SK-N-SH (cell line): ENCODE results near the gene KRT33B. TPM values are rescaled to one million over a fixed set of nuclear protein-coding genes. Genes with fewer than 3 reads are reported as not detected.

Experiments used
- CTCF ChIA-PET: fragments of 300-600, 350-600 bp; formaldehyde crosslinking; extraction: SDS; loops from one replicate; lab custom pipeline; 2021; lab: Yijun Ruan, JAX
- POLR2A ChIA-PET: fragments of 350-600 bp; sonication (Branson Sonifier 250); formaldehyde crosslinking; extraction: SDS; loops from one replicate; lab custom pipeline; 2020; ENCODE audit warnings: antibody characterized with exemption, inconsistent platforms; lab: Yijun Ruan, JAX
- DNase-seq: peaks from one replicate; pipeline ENCODE4 v3.0.0; 2012
- H2AFZ ChIP-seq: fragments of 200-600 bp; sonication (generic); 2 replicates; pipeline ENCODE4 v1.8.1; 2016; ENCODE audit warnings: antibody characterized with exemption, mild to moderate bottlenecking, low read depth
- H3F3A ChIP-seq: fragments of 200-600 bp; sonication (generic); replicated peaks from 2 replicates; pipeline ENCODE3; 2016; ENCODE audit warnings: antibody characterized with exemption, mild to moderate bottlenecking; ENCODE audit not compliant: insufficient read depth
- H3K27ac ChIP-seq, 2 experiments: fragments of 200-500 bp in 1 of 2; fragments of 200-600 bp in 1 of 2; sonication (Bioruptor generic) in 1 of 2; sonication (generic), shearing (Covaris generic) in 1 of 2; 2 replicates each; pipeline versions ENCODE4 v1.5.1 to v1.6.1; 2014 to 2016; ENCODE audit warnings: low read depth in 2 of 2, inconsistent platforms in 1 of 2, low read length in 1 of 2, mild to moderate bottlenecking in 1 of 2, mixed read lengths in 1 of 2
- H3K27me3 ChIP-seq: fragments of 200-600 bp; sonication (generic), shearing (Covaris generic); 2 replicates; pipeline ENCODE4 v1.6.1; 2016; ENCODE audit warnings: mixed run types; ENCODE audit not compliant: insufficient read depth
- H3K36me3 ChIP-seq, 2 experiments: fragments of 200-500 bp in 1 of 2; fragments of 200-600 bp in 1 of 2; sonication (Bioruptor generic) in 1 of 2; sonication (generic) in 1 of 2; replicated peaks in 1 of 2; 2 replicates each; pipeline versions ENCODE3 to v1.5.1; 2014 to 2016; ENCODE audit warnings: low read length in 1 of 2, mild to moderate bottlenecking in 1 of 2; ENCODE audit not compliant: insufficient read depth in 2 of 2, control insufficient read depth in 1 of 2
- H3K4me1 ChIP-seq, 2 experiments: fragments of 200-500 bp in 1 of 2; fragments of 200-600 bp in 1 of 2; sonication (Bioruptor generic) in 1 of 2; sonication (generic), shearing (Covaris generic) in 1 of 2; 2 replicates each; pipeline versions ENCODE4 v1.5.1 to v1.6.1; 2014 to 2016; ENCODE audit warnings: low read depth in 1 of 2, low read length in 1 of 2, mixed run types in 1 of 2; ENCODE audit not compliant: insufficient read depth in 2 of 2, control insufficient read depth in 1 of 2
- H3K4me2 ChIP-seq: fragments of 200-600 bp; sonication (generic), shearing (Covaris generic); 2 replicates; pipeline ENCODE4 v1.6.1; 2017; ENCODE audit warnings: mixed run types
- H3K4me3 ChIP-seq, 2 experiments: fragments of 200-500 bp in 1 of 2; fragments of 200-600 bp in 1 of 2; sonication (Bioruptor generic) in 1 of 2; sonication (generic), shearing (Covaris generic) in 1 of 2; 2 replicates each; pipeline versions ENCODE4 v1.5.1 to v1.8.1; 2014 to 2016; ENCODE audit warnings: low read depth in 2 of 2, inconsistent platforms in 1 of 2, low read length in 1 of 2, mild to moderate bottlenecking in 1 of 2, mixed read lengths in 1 of 2, moderate library complexity in 1 of 2
- H3K79me2 ChIP-seq: fragments of 200-600 bp; sonication (generic); 2 replicates; pipeline ENCODE4 v1.8.1; 2017; ENCODE audit warnings: mild to moderate bottlenecking; ENCODE audit not compliant: insufficient read depth
- H3K9ac ChIP-seq: fragments of 200-600 bp; sonication (generic); 2 replicates; pipeline ENCODE4 v1.6.1; 2017; ENCODE audit warnings: mixed run types
- H3K9me2 ChIP-seq: fragments of 200-600 bp; sonication (generic); 2 replicates; pipeline ENCODE4 v1.6.1; 2017; ENCODE audit warnings: mixed run types
- H3K9me3 ChIP-seq: fragments of 200-600 bp; sonication (generic); 2 replicates; pipeline ENCODE4 v1.6.1; 2017; ENCODE audit warnings: mixed run types, mild to moderate bottlenecking, moderate library complexity
- H4K20me1 ChIP-seq: fragments of 200-600 bp; sonication (generic); 2 replicates; pipeline ENCODE4 v1.6.1; 2017; ENCODE audit warnings: mild to moderate bottlenecking, mixed run types; ENCODE audit not compliant: insufficient read depth
- EZH2phosphoT487 ChIP-seq: fragments of 200-600 bp; sonication (generic); IDR thresholded peaks from 2 replicates; pipeline ENCODE4 v1.6.1; 2017; ENCODE audit warnings: low read depth, mixed run types, mild to moderate bottlenecking, antibody characterized with exemption, moderate library complexity, borderline replicate concordance
- FOXJ3 ChIP-seq: sonication (generic); formaldehyde crosslinking; IDR thresholded peaks from 2 replicates; pipeline ENCODE4 v1.5.1; 2020; ENCODE audit warnings: mild to moderate bottlenecking, missing genetic modification reagents
- GABPA ChIP-seq: IDR thresholded peaks from 2 replicates; pipeline ENCODE4 v1.4.0; 2012; ENCODE audit warnings: low read depth, mild to moderate bottlenecking
- PBX3 ChIP-seq: IDR thresholded peaks from 2 replicates; pipeline ENCODE4; 2012
- RCOR1 ChIP-seq: fragments of 150-350 bp; IDR thresholded peaks from 2 replicates; pipeline ENCODE4 v1.6.1; 2017; ENCODE audit warnings: antibody characterized with exemption, low read length
- REST ChIP-seq: IDR thresholded peaks from 2 replicates; pipeline ENCODE4 v1.6.1; 2012; ENCODE audit warnings: mild to moderate bottlenecking, low read depth, low read length, moderate library complexity
- SMC3 ChIP-seq: IDR thresholded peaks from 2 replicates; pipeline ENCODE4 v1.6.1; 2012; ENCODE audit warnings: low read depth, low read length, improper control_type of control experiment
- TAF1 ChIP-seq: IDR thresholded peaks from 2 replicates; pipeline ENCODE4 v1.6.1; 2012; ENCODE audit warnings: low read depth, mild to moderate bottlenecking, low read length, moderate library complexity, borderline replicate concordance
- TCF12 ChIP-seq: IDR thresholded peaks from 2 replicates; pipeline ENCODE4 v1.4.0; 2012
- USF2 ChIP-seq: fragments of 150-350 bp; IDR thresholded peaks from 2 replicates; pipeline ENCODE4 v1.6.1; 2017; ENCODE audit warnings: antibody characterized with exemption, low read length, low read depth, borderline replicate concordance
- YY1 ChIP-seq: IDR thresholded peaks from 2 replicates; pipeline ENCODE4 v1.4.0; 2012; ENCODE audit warnings: low read depth, mild to moderate bottlenecking
- WGBS: methylation state at CpG from one replicate; pipeline ENCODE4 v1.1.6; 2017; ENCODE audit warnings: low lambda C conversion rate; 5-methylcytosine and 5-hydroxymethylcytosine counted together
- polyA plus RNA-seq, 3 experiments: library from polyadenylated mRNA; depleted of rRNA; stranded (reverse); fragments of >200 nt; gene quantifications; 2 replicates each; pipeline ENCODE4 v1.2.3, GENCODE V29; 2012

Gene KRT33B
- polyA plus RNA-seq, 1 of the 3 experiments (the other 2 are of a cell fraction), result 0.08 TPM

GRCh38 chr17:41339571-41340172 lies 29.9 kb downstream of the KRT33B start:
- no peaks in the 10 kb centered on the region for H3K36me3 ChIP-seq
- H3K9me2 ChIP-seq, result no peaks in the 10 kb centered on the region
- H3K79me2 ChIP-seq, result no peaks in the 10 kb centered on the region
- no peak overlapping the region for H3K4me3 ChIP-seq
- H3K4me1 ChIP-seq, result no peaks in the 10 kb centered on the region
- no peak overlapping the region for H3K27ac ChIP-seq
- no peak overlapping the region for H3K4me2 ChIP-seq
- no peak overlapping the region for H2AFZ ChIP-seq
- WGBS, result 10% methylated on average over 2 of the region's 2 CpGs
- TF ChIP-seq GABPA, result no peak
- no peak for TF ChIP-seq SMC3
- TF ChIP-seq REST, result no peak
- no peak for TF ChIP-seq TCF12
- TF ChIP-seq TAF1, result no peak
- no peak for TF ChIP-seq YY1
- TF ChIP-seq RCOR1, result no peak
- no peak for TF ChIP-seq USF2
- no peak for TF ChIP-seq FOXJ3 (CRISPR knock-in tag)
- TF ChIP-seq EZH2phosphoT487, result no peak
- no peak for TF ChIP-seq PBX3
- H3K9me3 ChIP-seq, result peaks cover 6% of the 10 kb centered on the region; the same call in 1 of the 2 replicates
- H3F3A ChIP-seq, result no peaks in the 10 kb centered on the region
- ChIA-PET CTCF (interaction anchor here (0.9 to 1.7 kb wide), 3 partner anchors 8 to 323 kb away, joined by 3 to 10 read pairs (median 5); no protein-coding TSS in a partner anchor), POLR2A (no interaction called here)
- H4K20me1 ChIP-seq, result no peaks in the 10 kb centered on the region
- no peak overlapping the region for H3K9ac ChIP-seq
- DNase-seq, result no peak
- H3K27me3 ChIP-seq, result no peaks in the 10 kb centered on the region
